ENCODE data around the gene GNMT. TPM values are rescaled to one million over a fixed set of nuclear protein-coding genes. Genes with fewer than 3 reads are reported as not detected.

GNMT gene
- total and polyA plus RNA-seq, 9 of the 15 experiments (the other 6 are each of a cell fraction or from before 2014, with no cell fraction given) = 0.11 to 0.29 (median 0.15) TPM; not detected in 6

DNA sequence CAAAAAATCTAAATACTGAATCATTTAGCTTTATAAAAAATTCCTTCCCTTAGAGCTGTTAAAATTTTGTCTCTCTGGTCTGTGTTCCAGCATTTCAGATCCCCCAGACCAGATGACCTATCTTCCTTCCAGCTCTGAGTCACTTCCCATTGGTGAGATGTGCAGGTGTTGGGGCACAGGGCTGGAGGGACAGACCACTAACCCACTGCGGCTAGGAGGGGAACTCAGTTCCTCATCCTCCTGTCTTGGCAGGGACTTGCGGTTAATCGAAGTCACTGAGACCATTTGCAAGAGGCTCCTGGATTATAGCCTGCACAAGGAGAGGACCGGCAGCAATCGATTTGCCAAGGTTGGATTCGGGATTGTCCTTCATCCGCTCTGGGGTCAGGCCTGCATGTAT is 25.2 kb upstream of the GNMT start:
- H3K9ac ChIP-seq (ENCODE audit: insufficient read depth in 1 of 2, low read depth in 2 of 2, low read length in 2 of 2) = peak overlapping the region in 1 of 2 experiments; percentile 52; a peak in 1 of 4 replicates
- ChIA-PET CTCF (ENCODE audit: low intra/inter-chr PET ratio) (no interaction called here), POLR2A (no interaction called here)
- ATAC-seq (no peak), FAIRE-seq (no peak), DNase-seq (ENCODE audit: extremely low read depth in 1 of 4, low spot score in 3 of 4) (peak in 2 of 4 experiments; percentile 26 to 32)
- no peaks in the 10 kb centered on the region for H3K27me3 ChIP-seq (ENCODE audit: control insufficient read depth in 2 of 2, insufficient read depth in 2 of 2, low read length in 2 of 2)
- no peaks in the 10 kb centered on the region for H3K9me3 ChIP-seq (replicated peaks; ENCODE audit: control insufficient read depth, insufficient read depth, low read depth, low read length)
- peaks cover 78% of the 10 kb centered on the region for H3K36me3 ChIP-seq (ENCODE audit: control insufficient read depth, insufficient read depth, low read length)
- peaks cover 35% of the 10 kb centered on the region for H3K79me2 ChIP-seq (ENCODE audit: control insufficient read depth, insufficient read depth, low read length)
- H2AFZ ChIP-seq (ENCODE audit: low read depth, low read length) = no peak overlapping the region
- BruUV-seq (replicated peaks) = no TSS peak
- H3K4me2 ChIP-seq (ENCODE audit: insufficient read depth, low read length) = no peak overlapping the region
- H3K4me3 ChIP-seq = no peak overlapping the region
- H3K27ac ChIP-seq (ENCODE audit: extremely low read depth, low read depth, low read length) = no peak overlapping the region
- H3K9me1 ChIP-seq (ENCODE audit: control insufficient read depth, insufficient read depth, low read length) = no peaks in the 10 kb centered on the region
- in situ Hi-C loops (cut with MboI) = no loop called here
- H3K4me1 ChIP-seq (replicated peaks in 1 of 2; ENCODE audit: control insufficient read depth in 2 of 2, insufficient read depth in 2 of 2, low read length in 2 of 2) = peaks cover 9 to 11% of the 10 kb centered on the region in 2 experiments; a peak in 4 of 5 replicates
- H4K20me1 ChIP-seq (replicated peaks; ENCODE audit: control insufficient read depth, insufficient read depth, low read length) = no peaks in the 10 kb centered on the region; the same call in 1 of the 2 replicates
- TF ChIP-seq, protein P1, sequence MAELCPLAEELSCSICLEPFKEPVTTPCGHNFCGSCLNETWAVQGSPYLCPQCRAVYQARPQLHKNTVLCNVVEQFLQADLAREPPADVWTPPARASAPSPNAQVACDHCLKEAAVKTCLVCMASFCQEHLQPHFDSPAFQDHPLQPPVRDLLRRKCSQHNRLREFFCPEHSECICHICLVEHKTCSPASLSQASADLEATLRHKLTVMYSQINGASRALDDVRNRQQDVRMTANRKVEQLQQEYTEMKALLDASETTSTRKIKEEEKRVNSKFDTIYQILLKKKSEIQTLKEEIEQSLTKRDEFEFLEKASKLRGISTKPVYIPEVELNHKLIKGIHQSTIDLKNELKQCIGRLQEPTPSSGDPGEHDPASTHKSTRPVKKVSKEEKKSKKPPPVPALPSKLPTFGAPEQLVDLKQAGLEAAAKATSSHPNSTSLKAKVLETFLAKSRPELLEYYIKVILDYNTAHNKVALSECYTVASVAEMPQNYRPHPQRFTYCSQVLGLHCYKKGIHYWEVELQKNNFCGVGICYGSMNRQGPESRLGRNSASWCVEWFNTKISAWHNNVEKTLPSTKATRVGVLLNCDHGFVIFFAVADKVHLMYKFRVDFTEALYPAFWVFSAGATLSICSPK (IDR thresholded peaks at IDR 0.05; ENCODE audit: borderline replicate concordance) = no peak
- TF ChIP-seq, protein P2, sequence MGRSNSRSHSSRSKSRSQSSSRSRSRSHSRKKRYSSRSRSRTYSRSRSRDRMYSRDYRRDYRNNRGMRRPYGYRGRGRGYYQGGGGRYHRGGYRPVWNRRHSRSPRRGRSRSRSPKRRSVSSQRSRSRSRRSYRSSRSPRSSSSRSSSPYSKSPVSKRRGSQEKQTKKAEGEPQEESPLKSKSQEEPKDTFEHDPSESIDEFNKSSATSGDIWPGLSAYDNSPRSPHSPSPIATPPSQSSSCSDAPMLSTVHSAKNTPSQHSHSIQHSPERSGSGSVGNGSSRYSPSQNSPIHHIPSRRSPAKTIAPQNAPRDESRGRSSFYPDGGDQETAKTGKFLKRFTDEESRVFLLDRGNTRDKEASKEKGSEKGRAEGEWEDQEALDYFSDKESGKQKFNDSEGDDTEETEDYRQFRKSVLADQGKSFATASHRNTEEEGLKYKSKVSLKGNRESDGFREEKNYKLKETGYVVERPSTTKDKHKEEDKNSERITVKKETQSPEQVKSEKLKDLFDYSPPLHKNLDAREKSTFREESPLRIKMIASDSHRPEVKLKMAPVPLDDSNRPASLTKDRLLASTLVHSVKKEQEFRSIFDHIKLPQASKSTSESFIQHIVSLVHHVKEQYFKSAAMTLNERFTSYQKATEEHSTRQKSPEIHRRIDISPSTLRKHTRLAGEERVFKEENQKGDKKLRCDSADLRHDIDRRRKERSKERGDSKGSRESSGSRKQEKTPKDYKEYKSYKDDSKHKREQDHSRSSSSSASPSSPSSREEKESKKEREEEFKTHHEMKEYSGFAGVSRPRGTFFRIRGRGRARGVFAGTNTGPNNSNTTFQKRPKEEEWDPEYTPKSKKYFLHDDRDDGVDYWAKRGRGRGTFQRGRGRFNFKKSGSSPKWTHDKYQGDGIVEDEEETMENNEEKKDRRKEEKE (IDR thresholded peaks at IDR 0.05; ENCODE audit: borderline replicate concordance in 1 of 2, control insufficient read depth in 1 of 2, low read depth in 2 of 2, low read length in 1 of 2) = no peak
- TF ChIP-seq JUND (IDR thresholded peaks at IDR 0.05; ENCODE audit: borderline replicate concordance, low read depth, low read length) = no peak
- TF ChIP-seq JUND (tag; IDR thresholded peaks at IDR 0.05; ENCODE audit: borderline replicate concordance, low read depth, low read length) = no peak
- TF ChIP-seq, protein P3, sequence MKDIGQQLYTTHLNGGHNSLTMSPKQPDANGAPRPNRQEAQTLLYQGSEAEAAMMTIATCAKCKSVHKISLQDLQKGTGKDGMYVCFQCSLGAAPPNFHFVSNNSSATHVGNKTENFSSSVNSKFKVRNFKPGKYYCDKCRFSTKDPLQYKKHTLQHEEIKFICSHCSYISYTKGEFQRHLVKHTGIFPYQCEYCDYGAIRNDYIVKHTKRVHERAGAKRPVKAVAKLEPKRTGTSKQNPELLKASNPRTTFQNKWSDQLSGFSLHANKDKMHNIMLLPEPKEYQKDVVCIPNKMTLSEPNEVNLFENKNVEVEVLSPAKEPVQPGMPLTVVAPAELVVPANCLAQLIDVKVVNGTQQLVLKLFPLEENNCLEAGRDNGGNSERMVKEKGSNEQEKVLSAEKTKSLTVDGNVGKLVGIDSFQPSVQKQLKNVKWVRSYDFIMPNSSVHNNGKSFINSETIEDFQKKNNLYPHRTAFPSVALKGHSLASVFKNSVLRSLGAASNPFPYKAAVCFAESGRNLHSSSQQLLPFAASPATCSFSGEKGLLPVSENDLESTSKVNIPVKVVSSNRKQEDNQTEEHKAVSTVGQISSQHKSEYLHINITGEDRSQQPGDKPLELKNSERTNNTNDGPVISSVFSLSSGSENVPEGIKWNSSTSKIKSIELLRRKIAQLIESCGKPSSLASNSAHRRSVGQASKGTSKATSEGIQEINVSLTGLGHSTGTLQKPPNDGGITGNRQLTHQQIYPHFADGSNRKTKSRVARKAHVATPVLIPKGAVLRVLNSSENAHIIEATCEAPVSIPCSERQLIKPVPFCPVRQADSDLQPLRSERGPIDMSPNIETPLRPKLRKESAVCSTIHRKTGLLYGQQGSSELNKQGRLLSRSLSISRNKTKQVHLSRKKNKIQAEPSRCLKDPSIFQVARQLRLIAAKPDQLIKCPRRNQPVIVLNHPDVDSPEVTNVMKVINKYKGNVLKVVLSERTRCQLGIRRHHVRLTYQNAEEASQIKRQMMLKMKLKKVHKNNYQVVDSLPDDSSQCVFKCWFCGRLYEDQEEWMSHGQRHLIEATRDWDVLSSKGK (CRISPR knock-in tag; IDR thresholded peaks at IDR 0.05) = no peak
- TF ChIP-seq, protein P4, sequence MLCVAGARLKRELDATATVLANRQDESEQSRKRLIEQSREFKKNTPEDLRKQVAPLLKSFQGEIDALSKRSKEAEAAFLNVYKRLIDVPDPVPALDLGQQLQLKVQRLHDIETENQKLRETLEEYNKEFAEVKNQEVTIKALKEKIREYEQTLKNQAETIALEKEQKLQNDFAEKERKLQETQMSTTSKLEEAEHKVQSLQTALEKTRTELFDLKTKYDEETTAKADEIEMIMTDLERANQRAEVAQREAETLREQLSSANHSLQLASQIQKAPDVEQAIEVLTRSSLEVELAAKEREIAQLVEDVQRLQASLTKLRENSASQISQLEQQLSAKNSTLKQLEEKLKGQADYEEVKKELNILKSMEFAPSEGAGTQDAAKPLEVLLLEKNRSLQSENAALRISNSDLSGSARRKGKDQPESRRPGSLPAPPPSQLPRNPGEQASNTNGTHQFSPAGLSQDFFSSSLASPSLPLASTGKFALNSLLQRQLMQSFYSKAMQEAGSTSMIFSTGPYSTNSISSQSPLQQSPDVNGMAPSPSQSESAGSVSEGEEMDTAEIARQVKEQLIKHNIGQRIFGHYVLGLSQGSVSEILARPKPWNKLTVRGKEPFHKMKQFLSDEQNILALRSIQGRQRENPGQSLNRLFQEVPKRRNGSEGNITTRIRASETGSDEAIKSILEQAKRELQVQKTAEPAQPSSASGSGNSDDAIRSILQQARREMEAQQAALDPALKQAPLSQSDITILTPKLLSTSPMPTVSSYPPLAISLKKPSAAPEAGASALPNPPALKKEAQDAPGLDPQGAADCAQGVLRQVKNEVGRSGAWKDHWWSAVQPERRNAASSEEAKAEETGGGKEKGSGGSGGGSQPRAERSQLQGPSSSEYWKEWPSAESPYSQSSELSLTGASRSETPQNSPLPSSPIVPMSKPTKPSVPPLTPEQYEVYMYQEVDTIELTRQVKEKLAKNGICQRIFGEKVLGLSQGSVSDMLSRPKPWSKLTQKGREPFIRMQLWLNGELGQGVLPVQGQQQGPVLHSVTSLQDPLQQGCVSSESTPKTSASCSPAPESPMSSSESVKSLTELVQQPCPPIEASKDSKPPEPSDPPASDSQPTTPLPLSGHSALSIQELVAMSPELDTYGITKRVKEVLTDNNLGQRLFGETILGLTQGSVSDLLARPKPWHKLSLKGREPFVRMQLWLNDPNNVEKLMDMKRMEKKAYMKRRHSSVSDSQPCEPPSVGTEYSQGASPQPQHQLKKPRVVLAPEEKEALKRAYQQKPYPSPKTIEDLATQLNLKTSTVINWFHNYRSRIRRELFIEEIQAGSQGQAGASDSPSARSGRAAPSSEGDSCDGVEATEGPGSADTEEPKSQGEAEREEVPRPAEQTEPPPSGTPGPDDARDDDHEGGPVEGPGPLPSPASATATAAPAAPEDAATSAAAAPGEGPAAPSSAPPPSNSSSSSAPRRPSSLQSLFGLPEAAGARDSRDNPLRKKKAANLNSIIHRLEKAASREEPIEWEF (CRISPR knock-in tag; IDR thresholded peaks at IDR 0.05) = no peak
- 97% methylated on average over 6 of the region's 7 CpGs for WGBS (ENCODE audit: insufficient coverage, low coverage, missing lambda C conversion rate)
- intact Hi-C loops (cut with micrococcal nuclease) = no loop called here

All from K562 (cell line).